A673 (cell line): ENCODE results near the gene GPBP1. TPM values are rescaled to one million over a fixed set of nuclear protein-coding genes. Genes with fewer than 3 reads are reported as not detected.
"Not testable (repeated sequence)": the region's sequence is repeated elsewhere in the genome, so short reads cannot be mapped to it uniquely, and the experiment has no call there.

ENCODE experiments used
- BruUV-seq: library from RNA; stranded (reverse); fragments of 400-500 nt; replicated peaks from 2 replicates; lab custom pipeline; 2021; lab: Mats Ljungman, UMichigan
- CTCF ChIA-PET: fragments of 300-600 bp; sonication (Branson Sonifier 250); formaldehyde crosslinking; loops from one replicate; lab custom pipeline; 2022; ENCODE audit warnings: antibody characterized with exemption; lab: Charles Lee
- POLR2A ChIA-PET: fragments of 300-600 bp; sonication (Branson Sonifier 250); formaldehyde crosslinking; loops from one replicate; lab custom pipeline; 2022; ENCODE audit warnings: antibody characterized with exemption; ENCODE audit not compliant: low non-redundant PET; lab: Charles Lee
- DNase-seq: peaks from one replicate; pipeline ENCODE4 v3.0.0-alpha.2; 2015; ENCODE audit warnings: low spot score
- H3K27ac ChIP-seq: fragments of 200-600 bp; sonication (generic); 2 replicates; pipeline ENCODE4 v1.5.1; 2016; ENCODE audit warnings: mixed run types, low read depth, mild to moderate bottlenecking, mixed read lengths, antibody characterized with exemption, low read length; ENCODE audit not compliant: poor library complexity, severe bottlenecking
- H3K27me3 ChIP-seq: fragments of 200-600 bp; sonication (generic); replicated peaks from 2 replicates; pipeline ENCODE4 v1.6.1; 2017; ENCODE audit warnings: mixed run types, low read depth, mild to moderate bottlenecking, mixed read lengths, antibody characterized with exemption, low read length; ENCODE audit not compliant: insufficient read depth, poor library complexity
- H3K36me3 ChIP-seq: fragments of 200-600 bp; sonication (generic); 2 replicates; pipeline ENCODE4 v1.6.1; 2016; ENCODE audit warnings: mixed run types, mild to moderate bottlenecking, mixed read lengths, antibody characterized with exemption, low read length; ENCODE audit not compliant: insufficient read depth, poor library complexity, severe bottlenecking
- H3K4me1 ChIP-seq: fragments of 200-600 bp; sonication (generic); 2 replicates; pipeline ENCODE4 v1.6.1; 2017; ENCODE audit warnings: mixed run types, mild to moderate bottlenecking, mixed read lengths, antibody characterized with exemption, low read length; ENCODE audit not compliant: insufficient read depth, poor library complexity, severe bottlenecking
- H3K4me3 ChIP-seq: fragments of 200-600 bp; sonication (generic); 2 replicates; pipeline ENCODE4 v1.5.1; 2016; ENCODE audit warnings: low read depth, mixed run types, mild to moderate bottlenecking, mixed read lengths, low read length; ENCODE audit not compliant: poor library complexity, severe bottlenecking
- H3K9me3 ChIP-seq: fragments of 200-600 bp; sonication (generic); 2 replicates; pipeline ENCODE4 v1.6.1; 2016; ENCODE audit warnings: mixed run types, low read depth, mild to moderate bottlenecking, mixed read lengths, antibody characterized with exemption, low read length; ENCODE audit not compliant: poor library complexity, severe bottlenecking
- CTCF ChIP-seq: fragments of 300-800, 200-600 bp; sonication (generic); conservative IDR thresholded peaks from 2 replicates; pipeline ENCODE4 v1.5.1; 2017; ENCODE audit warnings: low read depth, mild to moderate bottlenecking, antibody characterized with exemption, low read length, moderate library complexity, mixed read lengths
- EZH2 ChIP-seq: fragments of 200-600 bp; sonication (generic); IDR thresholded peaks from 2 replicates; pipeline ENCODE4 v1.6.1; 2017; ENCODE audit warnings: borderline replicate concordance, low read depth, mild to moderate bottlenecking, mixed read lengths, antibody characterized with exemption, low read length; ENCODE audit not compliant: poor library complexity, severe bottlenecking
- intact Hi-C: fragments of 100-400 bp; cut with micrococcal nuclease; formaldehyde crosslinking; loops from one replicate; pipeline ENCODE4 v1.10.0; 2022; ENCODE audit not compliant: unreplicated experiment
- total RNA-seq: library from RNA; stranded (reverse); gene quantifications from 2 replicates; pipeline ENCODE4 v1.2.3, GENCODE V29; 2021

GPBP1 gene
- total RNA-seq, 1 experiment from 2014 or later: 85.5 TPM

GRCh38 chr5:57186194-57186593, 12.3 kb downstream of the GPBP1 start:
- peaks cover 16% of the 10 kb centered on the region for H3K4me1 ChIP-seq
- TF ChIP-seq CTCF (no peak), EZH2 (no peak)
- no peak overlapping the region for H3K27ac ChIP-seq
- peaks cover 11% of the 10 kb centered on the region for H3K36me3 ChIP-seq
- CTCF ChIA-PET: no interaction called here
- no peak overlapping the region for H3K4me3 ChIP-seq
- no peaks in the 10 kb centered on the region for H3K27me3 ChIP-seq
- DNase-seq: no peak
- no peaks in the 10 kb centered on the region for H3K9me3 ChIP-seq
- POLR2A ChIA-PET: no interaction called here
- no TSS peak for BruUV-seq
- intact Hi-C loops: no loop called here

- DNase-seq, H3K4me3 ChIP-seq, intact Hi-C loops, H3K27me3 ChIP-seq, BruUV-seq, CTCF ChIA-PET, H3K27ac ChIP-seq, H3K9me3 ChIP-seq: not testable (repeated sequence)
- POLR2A ChIA-PET: interaction anchor here (0.6 kb wide), 1 partner anchor 336 kb away, joined by 3 read pairs; no protein-coding TSS in a partner anchor
- peaks cover 14% of the 10 kb centered on the region for H3K36me3 ChIP-seq
- H3K4me1 ChIP-seq: peaks cover 16% of the 10 kb centered on the region
Observed at GRCh38 chr5:57187977-57188376, 14.1 kb downstream of the GPBP1 start.

GRCh38 chr5:57189515-57189914, 15.7 kb downstream of the GPBP1 start:
- POLR2A ChIA-PET: no interaction called here
- Histone ChIP-seq H3K36me3 (peaks cover 5% of the 10 kb centered on the region), H3K27ac (no peak overlapping the region), H3K4me1 (peaks cover 22% of the 10 kb centered on the region), H3K4me3 (no peak overlapping the region), H3K9me3 (no peaks in the 10 kb centered on the region), H3K27me3 (no peaks in the 10 kb centered on the region)
- TF ChIP-seq CTCF: no peak
- TF ChIP-seq EZH2: no peak
- CTCF ChIA-PET: no interaction called here
- intact Hi-C loops: no loop called here
- BruUV-seq: no TSS peak
- DNase-seq: no peak

GRCh38 chr5:57190593-57190992, 16.7 kb downstream of the GPBP1 start:
- CTCF ChIA-PET: interaction anchor here (0.6 kb wide), 1 partner anchor 148 kb away, joined by 7 read pairs; no protein-coding TSS in a partner anchor
- no peak overlapping the region for H3K4me3 ChIP-seq
- intact Hi-C loops: no loop called here
- no TSS peak for BruUV-seq
- POLR2A ChIA-PET: no interaction called here
- no peaks in the 10 kb centered on the region for H3K9me3 ChIP-seq
- no peak overlapping the region for H3K27ac ChIP-seq
- H3K4me1 ChIP-seq: peaks cover 22% of the 10 kb centered on the region
- no peak for DNase-seq
- TF ChIP-seq CTCF (no peak), EZH2 (no peak)
- H3K27me3 ChIP-seq: no peaks in the 10 kb centered on the region
- peaks cover 11% of the 10 kb centered on the region for H3K36me3 ChIP-seq
